Uterus (tissue), 2 donors: ENCODE measurements around the gene INHBB.

Source experiments
- CTCF ChIP-seq, 4 experiments: fragments of 200-600 bp in 2 of 4; fragments of 450-650 bp in 2 of 4; sonication (generic) in 2 of 4; IDR thresholded peaks; one replicate each; pipeline ENCODE4 v1.5.1; 2016 to 2019; ENCODE audit warnings: antibody characterized with exemption in 4 of 4, mild to moderate bottlenecking in 2 of 4, moderate library complexity in 1 of 4
- POLR2A ChIP-seq, 2 donors: fragments of 450-650 bp; IDR thresholded peaks; one replicate each; pipeline ENCODE4 v1.6.1; 2016; ENCODE audit warnings: antibody characterized with exemption in 2 of 2, mild to moderate bottlenecking in 1 of 2, moderate library complexity in 1 of 2

- TF ChIP-seq POLR2A (IDR thresholded peaks at IDR 0.05) (no peak), CTCF (IDR thresholded peaks at IDR 0.05) (no peak)
These were observed 51.2 kb downstream of the INHBB start for GRCh38 chr2:120396861-120397811.
